Measurements from ENCODE around the gene BICRAL. TPM values are rescaled to one million over a fixed set of nuclear protein-coding genes. Genes with fewer than 3 reads are reported as not detected.

BICRAL gene
- total and polyA plus RNA-seq, 9 of the 15 experiments (the other 6 are each of a cell fraction or from before 2014, with no cell fraction given), result 1.2 to 11.9 (median 5.6) TPM

- BruUV-seq (replicated peaks), result no TSS peak
- H3K4me1 ChIP-seq (replicated peaks in 1 of 2; ENCODE audit: control insufficient read depth in 2 of 2, insufficient read depth in 2 of 2, low read length in 2 of 2), result no peaks in the 10 kb centered on the region
- no peaks in the 10 kb centered on the region for H3K79me2 ChIP-seq (ENCODE audit: control insufficient read depth, insufficient read depth, low read length)
- 72% methylated on average over 7 of the region's 7 CpGs for WGBS (ENCODE audit: insufficient coverage, low coverage, missing lambda C conversion rate)
- no peak for DNase-seq (ENCODE audit: extremely low read depth in 1 of 4, low spot score in 3 of 4)
- intact Hi-C loops (cut with micrococcal nuclease) (no loop called here), in situ Hi-C loops (cut with MboI) (no loop called here)
- no peaks in the 10 kb centered on the region for H3K27me3 ChIP-seq (ENCODE audit: control insufficient read depth in 2 of 2, insufficient read depth in 2 of 2, low read length in 2 of 2)
- no peaks in the 10 kb centered on the region for H3K9me1 ChIP-seq (ENCODE audit: control insufficient read depth, insufficient read depth, low read length)
- no peak overlapping the region for H3K27ac ChIP-seq (ENCODE audit: extremely low read depth, low read depth, low read length)
- ChIA-PET CTCF (ENCODE audit: low intra/inter-chr PET ratio) (interaction anchor here (0.6 kb wide), 1 partner anchor 171 kb away, joined by 3 read pairs; no protein-coding TSS in a partner anchor), POLR2A (no interaction called here)
- no peaks in the 10 kb centered on the region for H3K36me3 ChIP-seq (ENCODE audit: control insufficient read depth, insufficient read depth, low read length)
- no peak overlapping the region for H3K9ac ChIP-seq (ENCODE audit: insufficient read depth in 1 of 2, low read depth in 2 of 2, low read length in 2 of 2)
- no peaks in the 10 kb centered on the region for H3K9me3 ChIP-seq (replicated peaks; ENCODE audit: control insufficient read depth, insufficient read depth, low read depth, low read length)
- no peak for ATAC-seq
- TF ChIP-seq ZNF449 (CRISPR knock-in tag; IDR thresholded peaks at IDR 0.05) (no peak), GTF2F1 (IDR thresholded peaks at IDR 0.05; ENCODE audit: low read depth, low read length) (no peak), STAG1 (CRISPR knock-in tag; IDR thresholded peaks at IDR 0.05; ENCODE audit: borderline replicate concordance) (no peak)
- TF ChIP-seq, protein P1, sequence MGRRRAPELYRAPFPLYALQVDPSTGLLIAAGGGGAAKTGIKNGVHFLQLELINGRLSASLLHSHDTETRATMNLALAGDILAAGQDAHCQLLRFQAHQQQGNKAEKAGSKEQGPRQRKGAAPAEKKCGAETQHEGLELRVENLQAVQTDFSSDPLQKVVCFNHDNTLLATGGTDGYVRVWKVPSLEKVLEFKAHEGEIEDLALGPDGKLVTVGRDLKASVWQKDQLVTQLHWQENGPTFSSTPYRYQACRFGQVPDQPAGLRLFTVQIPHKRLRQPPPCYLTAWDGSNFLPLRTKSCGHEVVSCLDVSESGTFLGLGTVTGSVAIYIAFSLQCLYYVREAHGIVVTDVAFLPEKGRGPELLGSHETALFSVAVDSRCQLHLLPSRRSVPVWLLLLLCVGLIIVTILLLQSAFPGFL (CRISPR knock-in tag; IDR thresholded peaks at IDR 0.05), result no peak
- no peak for FAIRE-seq
- peaks cover 4% of the 10 kb centered on the region; the same call in 1 of the 2 replicates for H4K20me1 ChIP-seq (replicated peaks; ENCODE audit: control insufficient read depth, insufficient read depth, low read length)
- H2AFZ ChIP-seq (ENCODE audit: low read depth, low read length), result no peak overlapping the region
- no peak overlapping the region for H3K4me2 ChIP-seq (ENCODE audit: insufficient read depth, low read length)
- no peak overlapping the region for H3K4me3 ChIP-seq
These were observed 23.5 kb downstream of the BICRAL start for GRCh38 chr6:42805297-42805861.

Data from K562 (cell line).